Astrocyte (in vitro differentiated cells and primary cell): ENCODE data around the gene ABHD2. TPM values are rescaled to one million over a fixed set of nuclear protein-coding genes. Genes with fewer than 3 reads are reported as not detected.

Experiments used
- DNase-seq: peaks from one replicate; pipeline ENCODE4 v3.0.0-alpha.2; 2010; ENCODE audit warnings: low read depth
- FAIRE-seq: peaks from 2 replicates; lab custom pipeline; 2011; peaks lifted over from hg19 to GRCh38; lab: Jason Lieb, UNC
- H2AFZ ChIP-seq: 2 replicates; pipeline ENCODE4 v1.6.0; 2012; ENCODE audit warnings: low read depth, low read length, inconsistent platforms
- H3K27ac ChIP-seq: 2 replicates; pipeline ENCODE4 v1.5.1; 2011; ENCODE audit warnings: low read depth, low read length, inconsistent platforms
- H3K27me3 ChIP-seq: 2 replicates; pipeline ENCODE4 v1.6.0; 2011; ENCODE audit warnings: low read length, inconsistent platforms; ENCODE audit not compliant: insufficient read depth
- H3K36me3 ChIP-seq: 2 replicates; pipeline ENCODE4 v1.5.1; 2011; ENCODE audit warnings: low read length, inconsistent platforms; ENCODE audit not compliant: insufficient read depth
- H3K4me1 ChIP-seq: 2 replicates; pipeline ENCODE4 v1.5.1; 2011; ENCODE audit warnings: low read length, inconsistent platforms; ENCODE audit not compliant: insufficient read depth
- H3K4me2 ChIP-seq: 2 replicates; pipeline ENCODE4 v1.6.0; 2012; ENCODE audit warnings: low read length, inconsistent platforms
- H3K4me3 ChIP-seq: 2 replicates; pipeline ENCODE4 v1.5.1; 2011; ENCODE audit warnings: low read depth, mild to moderate bottlenecking, low read length, inconsistent platforms; ENCODE audit not compliant: insufficient read depth
- H3K79me2 ChIP-seq: 2 replicates; pipeline ENCODE4 v1.6.0; 2012; ENCODE audit warnings: mild to moderate bottlenecking, low read length, inconsistent platforms; ENCODE audit not compliant: insufficient read depth
- H3K9ac ChIP-seq: 2 replicates; pipeline ENCODE4 v1.6.0; 2012; ENCODE audit warnings: mild to moderate bottlenecking, low read length, inconsistent platforms
- H3K9me3 ChIP-seq: 2 replicates; pipeline ENCODE4 v1.5.1; 2012; ENCODE audit warnings: low read depth, mild to moderate bottlenecking, low read length, inconsistent platforms; ENCODE audit not compliant: insufficient read depth
- H4K20me1 ChIP-seq: 2 replicates; pipeline ENCODE4 v1.6.0; 2012; ENCODE audit warnings: low read length, inconsistent platforms; ENCODE audit not compliant: insufficient read depth
- H3K27ac Mint-ChIP-seq: one replicate; pipeline ENCODE4 v1.8.0; 2021; ENCODE audit warnings: mild to moderate bottlenecking, mixed read lengths; ENCODE audit not compliant: unreplicated experiment
- H3K27me3 Mint-ChIP-seq: one replicate; pipeline ENCODE4 v1.8.0; 2021; ENCODE audit warnings: low read depth, mixed read lengths; ENCODE audit not compliant: unreplicated experiment
- H3K36me3 Mint-ChIP-seq: one replicate; pipeline ENCODE4 v1.8.0; 2021; ENCODE audit warnings: low read depth, mixed read lengths; ENCODE audit not compliant: unreplicated experiment
- H3K4me1 Mint-ChIP-seq: one replicate; pipeline ENCODE4 v1.8.0; 2021; ENCODE audit warnings: low read depth, mixed read lengths; ENCODE audit not compliant: unreplicated experiment
- H3K4me3 Mint-ChIP-seq: one replicate; pipeline ENCODE4 v1.8.0; 2021; ENCODE audit warnings: mild to moderate bottlenecking, moderate library complexity, mixed read lengths; ENCODE audit not compliant: unreplicated experiment
- H3K9me3 Mint-ChIP-seq: one replicate; pipeline ENCODE4 v1.8.0; 2021; ENCODE audit warnings: mild to moderate bottlenecking, mixed read lengths; ENCODE audit not compliant: unreplicated experiment
- CTCF ChIP-seq: IDR thresholded peaks from 2 replicates; pipeline ENCODE4 v1.5.1; 2011; ENCODE audit warnings: low read depth, mild to moderate bottlenecking, inconsistent platforms, low read length, moderate library complexity; ENCODE audit not compliant: insufficient read depth
- EZH2 ChIP-seq: IDR thresholded peaks from 2 replicates; pipeline ENCODE4 v1.6.1; 2012; ENCODE audit warnings: mild to moderate bottlenecking, low read length, inconsistent platforms; ENCODE audit not compliant: insufficient read depth
- total RNA-seq: library from RNA; stranded (reverse); gene quantifications from 2 replicates; pipeline ENCODE4 v1.2.1, GENCODE V29; 2021

ABHD2 gene
- total RNA-seq, 1 donor from 2014 or later = 41.3 TPM

- Mint-ChIP-seq H3K36me3 (peaks cover 5% of the 10 kb centered on the region), H3K27ac (no peak overlapping the region), H3K27me3 (no peaks in the 10 kb centered on the region), H3K4me1 (peaks cover 9% of the 10 kb centered on the region), H3K9me3 (no peaks in the 10 kb centered on the region), H3K4me3 (no peak overlapping the region)
- Histone ChIP-seq H3K4me2 (no peak overlapping the region), H3K79me2 (no peaks in the 10 kb centered on the region), H3K36me3 (peaks cover 4% of the 10 kb centered on the region), H3K27ac (no peak overlapping the region), H3K9me3 (no peaks in the 10 kb centered on the region), H4K20me1 (peaks cover 16% of the 10 kb centered on the region), H3K4me3 (no peak overlapping the region), H3K4me1 (peaks cover 8% of the 10 kb centered on the region), H3K9ac (no peak overlapping the region), H3K27me3 (no peaks in the 10 kb centered on the region), H2AFZ (no peak overlapping the region)
- DNase-seq = no peak
- TF ChIP-seq CTCF (no peak), EZH2 (no peak)
- FAIRE-seq = no peak
Measured at GRCh38 chr15:89129816-89130134, 41.5 kb downstream of the ABHD2 start.

- Histone ChIP-seq H3K36me3 (peaks cover 4% of the 10 kb centered on the region), H3K9me3 (no peaks in the 10 kb centered on the region), H3K27ac (no peak overlapping the region), H3K79me2 (no peaks in the 10 kb centered on the region), H2AFZ (no peak overlapping the region), H4K20me1 (peaks cover 16% of the 10 kb centered on the region), H3K9ac (no peak overlapping the region), H3K4me2 (no peak overlapping the region), H3K4me1 (peaks cover 8% of the 10 kb centered on the region), H3K4me3 (no peak overlapping the region), H3K27me3 (no peaks in the 10 kb centered on the region)
- peaks cover 5% of the 10 kb centered on the region for H3K36me3 Mint-ChIP-seq
- TF ChIP-seq CTCF (no peak), EZH2 (no peak)
- H3K4me1 Mint-ChIP-seq = peaks cover 9% of the 10 kb centered on the region
- no peak for FAIRE-seq
- H3K9me3 Mint-ChIP-seq = no peaks in the 10 kb centered on the region
- no peak overlapping the region for H3K4me3 Mint-ChIP-seq
- no peaks in the 10 kb centered on the region for H3K27me3 Mint-ChIP-seq
- no peak overlapping the region for H3K27ac Mint-ChIP-seq
- DNase-seq = no peak
Measured at GRCh38 chr15:89130201-89130600, 41.9 kb downstream of the ABHD2 start.

GRCh38 chr15:89131731-89132130 lies 43.5 kb downstream of the ABHD2 start:
- peaks cover 3% of the 10 kb centered on the region for H3K79me2 ChIP-seq
- no peaks in the 10 kb centered on the region for H3K27me3 ChIP-seq
- H3K9me3 ChIP-seq = no peaks in the 10 kb centered on the region
- DNase-seq (no peak), FAIRE-seq (no peak)
- peaks cover 3% of the 10 kb centered on the region for H3K36me3 Mint-ChIP-seq
- H3K27ac Mint-ChIP-seq = no peak overlapping the region
- H3K4me1 ChIP-seq = peaks cover 8% of the 10 kb centered on the region
- no peaks in the 10 kb centered on the region for H3K36me3 ChIP-seq
- H3K4me1 Mint-ChIP-seq = peaks cover 2% of the 10 kb centered on the region
- no peak overlapping the region for H2AFZ ChIP-seq
- H3K27me3 Mint-ChIP-seq = no peaks in the 10 kb centered on the region
- H3K4me3 Mint-ChIP-seq = no peak overlapping the region
- H3K27ac ChIP-seq = no peak overlapping the region
- H3K9ac ChIP-seq = no peak overlapping the region
- TF ChIP-seq EZH2 (no peak), CTCF (no peak)
- H3K9me3 Mint-ChIP-seq = no peaks in the 10 kb centered on the region
- H3K4me2 ChIP-seq = no peak overlapping the region
- H4K20me1 ChIP-seq = peaks cover 16% of the 10 kb centered on the region
- no peak overlapping the region for H3K4me3 ChIP-seq
